Stimulated activated CD8-positive, alpha-beta memory T cell treated with anti-CD3 and anti-CD28 coated beads, Interleukin-12 subunit alpha, Interleukin-12 subunit beta, amount 100 ng/mL, for 24 hours (primary cell): Measurements from ENCODE around the gene TCAP.

Source experiments
- DNase-seq: peaks from one replicate; pipeline ENCODE4 v3.0.0-alpha.2; 2020; ENCODE audit errors: extremely low read depth

Gene TCAP

GRCh38 chr17:39648616-39649366, 16.4 kb upstream of the TCAP start:
- DNase-seq, result no peak

GRCh38 chr17:39650121-39650579, 15.0 kb upstream of the TCAP start:
- DNase-seq, result no peak

GRCh38 chr17:39651923-39652586, 13.1 kb upstream of the TCAP start:
- DNase-seq, result no peak

- DNase-seq, result no peak
Measured at GRCh38 chr17:39652587-39653315, 12.4 kb upstream of the TCAP start.

GRCh38 chr17:39653316-39653661, 11.9 kb upstream of the TCAP start:
- DNase-seq, result no peak

- peak; percentile 45 for DNase-seq
Measured at GRCh38 chr17:39653662-39654331, 11.4 kb upstream of the TCAP start.

GRCh38 chr17:39655105-39655504, 10.0 kb upstream of the TCAP start:
- DNase-seq, result no peak

GRCh38 chr17:39658346-39658745, 6.8 kb upstream of the TCAP start:
- no peak for DNase-seq

- DNase-seq, result no peak
Measured at GRCh38 chr17:39658760-39659159, 6.4 kb upstream of the TCAP start.

GRCh38 chr17:39659279-39660010, 5.7 kb upstream of the TCAP start:
- no peak for DNase-seq

GRCh38 chr17:39660011-39660360, 5.2 kb upstream of the TCAP start:
- no peak for DNase-seq

- DNase-seq, result no peak
Measured at GRCh38 chr17:39660397-39661385, 4.5 kb upstream of the TCAP start.

- DNase-seq, result no peak
Measured at GRCh38 chr17:39661744-39662541, 3.2 kb upstream of the TCAP start.

GRCh38 chr17:39662551-39663339, 2.4 kb upstream of the TCAP start:
- no peak for DNase-seq

GRCh38 chr17:39663340-39663687, 1.8 kb upstream of the TCAP start:
- no peak for DNase-seq

GRCh38 chr17:39663688-39664580, 1.2 kb upstream of the TCAP start:
- no peak for DNase-seq

GRCh38 chr17:39665642-39666224, 584 bp downstream of the TCAP start:
- no peak for DNase-seq

GRCh38 chr17:39666231-39666600, 1.1 kb downstream of the TCAP start:
- DNase-seq, result no peak
